Measurements from ENCODE around the gene SESN3. TPM values are rescaled to one million over a fixed set of nuclear protein-coding genes. Genes with fewer than 3 reads are reported as not detected.

Gene SESN3
- polyA plus RNA-seq, 1 of the 3 experiments (the other 2 are of a cell fraction) = 1.7 TPM

GRCh38 chr11:95115597-95115996 is 115.4 kb downstream of the SESN3 start:
- TF ChIP-seq, protein P1, sequence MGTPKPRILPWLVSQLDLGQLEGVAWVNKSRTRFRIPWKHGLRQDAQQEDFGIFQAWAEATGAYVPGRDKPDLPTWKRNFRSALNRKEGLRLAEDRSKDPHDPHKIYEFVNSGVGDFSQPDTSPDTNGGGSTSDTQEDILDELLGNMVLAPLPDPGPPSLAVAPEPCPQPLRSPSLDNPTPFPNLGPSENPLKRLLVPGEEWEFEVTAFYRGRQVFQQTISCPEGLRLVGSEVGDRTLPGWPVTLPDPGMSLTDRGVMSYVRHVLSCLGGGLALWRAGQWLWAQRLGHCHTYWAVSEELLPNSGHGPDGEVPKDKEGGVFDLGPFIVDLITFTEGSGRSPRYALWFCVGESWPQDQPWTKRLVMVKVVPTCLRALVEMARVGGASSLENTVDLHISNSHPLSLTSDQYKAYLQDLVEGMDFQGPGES (IDR thresholded peaks at IDR 0.05; ENCODE audit: low read depth, low read length) = no peak
- TF ChIP-seq RAD21 (IDR thresholded peaks at IDR 0.05; ENCODE audit: low read length) = no peak
- TF ChIP-seq TEAD4 (IDR thresholded peaks at IDR 0.05; ENCODE audit: borderline replicate concordance, insufficient read depth) = no peak
- TF ChIP-seq YY1 (IDR thresholded peaks at IDR 0.05; ENCODE audit: low read depth) = no peak
- TF ChIP-seq PBX3 (IDR thresholded peaks at IDR 0.05) = no peak
- no peak for TF ChIP-seq GABPA (IDR thresholded peaks at IDR 0.05; ENCODE audit: low read depth)
- no peak for TF ChIP-seq TAF1 (IDR thresholded peaks at IDR 0.05; ENCODE audit: borderline replicate concordance, low read depth, low read length)
- TF ChIP-seq NFIC (IDR thresholded peaks at IDR 0.05; ENCODE audit: borderline replicate concordance) = no peak
- no peak for TF ChIP-seq ZBTB33 (IDR thresholded peaks at IDR 0.05; ENCODE audit: borderline replicate concordance, low read depth)
- no peak for TF ChIP-seq CTCF (IDR thresholded peaks at IDR 0.05)
- no peak for TF ChIP-seq FOSL2 (IDR thresholded peaks at IDR 0.05; ENCODE audit: borderline replicate concordance, low read depth)
- no peaks in the 10 kb centered on the region for H3K9me2 ChIP-seq
- ChIA-PET CTCF (no interaction called here), POLR2A (no interaction called here)
- WGBS (ENCODE audit: low lambda C conversion rate) = 43% methylated on average over 1 of the region's 1 CpG
- H3K4me2 ChIP-seq = no peak overlapping the region
- H3K27ac ChIP-seq (ENCODE audit: low read depth in 2 of 2, low read length in 1 of 2) = no peak overlapping the region
- no peaks in the 10 kb centered on the region for H3K36me3 ChIP-seq (replicated peaks in 1 of 2; ENCODE audit: control insufficient read depth in 1 of 2, insufficient read depth in 2 of 2, low read length in 1 of 2)
- H3K79me2 ChIP-seq (ENCODE audit: insufficient read depth) = no peaks in the 10 kb centered on the region; the same call in 1 of the 2 replicates
- no peak overlapping the region for H3K9ac ChIP-seq
- no peaks in the 10 kb centered on the region for H3K9me3 ChIP-seq
- H4K20me1 ChIP-seq (ENCODE audit: insufficient read depth) = no peaks in the 10 kb centered on the region
- H3K4me3 ChIP-seq (ENCODE audit: low read depth in 2 of 2, low read length in 1 of 2) = no peak overlapping the region
- no peaks in the 10 kb centered on the region for H3K4me1 ChIP-seq (ENCODE audit: control insufficient read depth in 1 of 2, insufficient read depth in 2 of 2, low read depth in 1 of 2, low read length in 1 of 2)
- H3F3A ChIP-seq (replicated peaks; ENCODE audit: insufficient read depth) = no peaks in the 10 kb centered on the region
- no peaks in the 10 kb centered on the region for H3K27me3 ChIP-seq (ENCODE audit: insufficient read depth)
- DNase-seq = no peak
- no peak overlapping the region for H2AFZ ChIP-seq (ENCODE audit: low read depth)

Other genes with a start within 250 kb of the SESN3 start
- 0.02 TPM in 1 of 2 replicates, not detected in the other for gene KDM4E, start 205.9 kb downstream of the SESN3 start, polyA plus RNA-seq (2012; rRNA removed)
- gene KDM4F, start 181.8 kb downstream of the SESN3 start, polyA plus RNA-seq (2012; rRNA removed) = not detected in 2 replicates
- gene SRSF8, start 164.3 kb downstream of the SESN3 start, polyA plus RNA-seq (2012; rRNA removed) = 25.4 and 27.3 TPM in 2 replicates
- 15.0 and 18.4 TPM in 2 replicates for gene ENDOD1, start 141.4 kb downstream of the SESN3 start, polyA plus RNA-seq (2012; rRNA removed)

Data from SK-N-SH (cell line).